KMS-11 (cell line): ENCODE measurements around the gene PDXK.
A peak's percentile ranks its signal among the peaks of the same experiment; 100 is the strongest.

ENCODE experiments used
- H2AFZ ChIP-seq: fragments of 200-600 bp; sonication (generic); 2 replicates; pipeline ENCODE4 v1.6.1; 2016; ENCODE audit warnings: antibody characterized with exemption, mixed run types, low read depth
- H3K27ac ChIP-seq: fragments of 200-600 bp; sonication (generic); 2 replicates; pipeline ENCODE4 v1.6.1; 2016; ENCODE audit warnings: mild to moderate bottlenecking, mixed run types
- H3K27me3 ChIP-seq: fragments of 200-600 bp; sonication (generic); 2 replicates; pipeline ENCODE4 v1.6.1; 2017; ENCODE audit warnings: mild to moderate bottlenecking, low read depth, mixed run types, moderate library complexity; ENCODE audit not compliant: insufficient read depth
- H3K36me3 ChIP-seq: fragments of 200-600 bp; sonication (generic); 2 replicates; pipeline ENCODE4 v1.6.1; 2017; ENCODE audit warnings: mild to moderate bottlenecking, mixed run types; ENCODE audit not compliant: insufficient read depth
- H3K4me1 ChIP-seq: fragments of 200-600 bp; sonication (generic); 2 replicates; pipeline ENCODE4 v1.6.1; 2016; ENCODE audit warnings: mild to moderate bottlenecking, low read depth, mixed run types; ENCODE audit not compliant: poor library complexity, severe bottlenecking
- H3K4me2 ChIP-seq: fragments of 200-600 bp; sonication (generic); 2 replicates; pipeline ENCODE4 v1.7.0; 2016; ENCODE audit warnings: mild to moderate bottlenecking, mixed run types
- H3K4me3 ChIP-seq: fragments of 200-600 bp; sonication (generic); IDR thresholded peaks from 2 replicates; pipeline ENCODE4 v1.6.1; 2017; ENCODE audit warnings: low read depth, low read length, mixed read lengths; ENCODE audit not compliant: insufficient read depth
- H3K79me2 ChIP-seq: fragments of 200-600 bp; sonication (generic); 2 replicates; pipeline ENCODE4 v1.6.1; 2016; ENCODE audit warnings: low read depth, mixed run types; ENCODE audit not compliant: insufficient read depth
- H3K9ac ChIP-seq: fragments of 200-600 bp; sonication (generic); 2 replicates; pipeline ENCODE4 v1.6.1; 2016; ENCODE audit warnings: mild to moderate bottlenecking, mixed run types
- H4K20me1 ChIP-seq: fragments of 200-600 bp; sonication (generic); 2 replicates; pipeline ENCODE4 v1.6.1; 2016; ENCODE audit warnings: mild to moderate bottlenecking, mixed run types; ENCODE audit not compliant: insufficient read depth
- CTCF ChIP-seq: fragments of 200-600 bp; sonication (generic); conservative IDR thresholded peaks from 2 replicates; pipeline ENCODE4 v1.6.1; 2017; ENCODE audit warnings: low read depth, mild to moderate bottlenecking, antibody characterized with exemption, low read length, moderate library complexity, mixed read lengths

PDXK gene

GRCh38 chr21:43718872-43719747 is at the start of gene PDXK:
Gene PDXK (plus strand): TSS chr21:43719129. CDS start chr21:43719295, 166 bp downstream.
- TF ChIP-seq CTCF = no peak
- Histone ChIP-seq H3K4me1 (peaks cover 58% of the 10 kb centered on the region), H3K27me3 (no peaks in the 10 kb centered on the region; the same call in 1 of the 2 replicates), H4K20me1 (peaks cover 12% of the 10 kb centered on the region; the same call in 1 of the 2 replicates), H3K4me3 (no peak within 1 kb of the TSS), H2AFZ (peak within 1 kb of the TSS; percentile 71), H3K79me2 (peaks cover 42% of the 10 kb centered on the region), H3K27ac (peak within 1 kb of the TSS; percentile 71), H3K4me2 (peak within 1 kb of the TSS; percentile 98), H3K36me3 (no peaks in the 10 kb centered on the region), H3K9ac (peak within 1 kb of the TSS; percentile 95)

- Histone ChIP-seq H3K36me3 (peaks cover 27% of the 10 kb centered on the region; the same call in 1 of the 2 replicates), H3K4me1 (no peaks in the 10 kb centered on the region), H3K4me3 (no peak overlapping the region), H3K79me2 (peaks cover 72% of the 10 kb centered on the region), H2AFZ (no peak overlapping the region), H3K27ac (no peak overlapping the region), H4K20me1 (peaks cover 17% of the 10 kb centered on the region; the same call in 1 of the 2 replicates), H3K27me3 (no peaks in the 10 kb centered on the region), H3K4me2 (no peak overlapping the region), H3K9ac (no peak overlapping the region)
- TF ChIP-seq CTCF = no peak
Observed at GRCh38 chr21:43669828-43670605, 48.9 kb upstream of the PDXK start.

GRCh38 chr21:43675871-43676270 is 43.1 kb upstream of the PDXK start:
- H3K9ac ChIP-seq = no peak overlapping the region
- H3K4me3 ChIP-seq = no peak overlapping the region
- TF ChIP-seq CTCF = no peak
- H3K4me2 ChIP-seq = no peak overlapping the region
- H3K27me3 ChIP-seq = no peaks in the 10 kb centered on the region
- no peak overlapping the region for H3K27ac ChIP-seq
- H2AFZ ChIP-seq = no peak overlapping the region
- H3K79me2 ChIP-seq = peaks cover 33% of the 10 kb centered on the region; the same call in 1 of the 2 replicates
- no peaks in the 10 kb centered on the region for H4K20me1 ChIP-seq
- H3K4me1 ChIP-seq = no peaks in the 10 kb centered on the region
- peaks cover 11% of the 10 kb centered on the region for H3K36me3 ChIP-seq

- Histone ChIP-seq H3K9ac (no peak overlapping the region), H3K4me3 (no peak overlapping the region), H3K27me3 (no peaks in the 10 kb centered on the region), H3K36me3 (peaks cover 11% of the 10 kb centered on the region), H2AFZ (no peak overlapping the region), H3K27ac (no peak overlapping the region), H3K79me2 (peaks cover 31% of the 10 kb centered on the region; the same call in 1 of the 2 replicates), H4K20me1 (no peaks in the 10 kb centered on the region), H3K4me1 (no peaks in the 10 kb centered on the region), H3K4me2 (no peak overlapping the region)
- TF ChIP-seq CTCF = no peak
Observed at GRCh38 chr21:43676391-43676790, 42.5 kb upstream of the PDXK start.
